H9 (cell line): Measurements from ENCODE around the gene SH2D1B. TPM values are rescaled to one million over a fixed set of nuclear protein-coding genes. Genes with fewer than 3 reads are reported as not detected.
"Not testable (repeated sequence)": the region's sequence is repeated elsewhere in the genome, so short reads cannot be mapped to it uniquely, and the experiment has no call there.

Source experiments
- DNase-seq: peaks from one replicate; pipeline ENCODE4 v3.0.0-alpha.2; 2017
- H2AFZ ChIP-seq: one replicate; pipeline ENCODE4 v1.6.1; 2013; ENCODE audit warnings: mild to moderate bottlenecking, low read length, control low read depth, moderate library complexity
- H2AK5ac ChIP-seq: 2 replicates; pipeline ENCODE4 v1.6.1; 2013; ENCODE audit warnings: low read length, control low read depth, mixed read lengths; ENCODE audit not compliant: insufficient read length
- H2BK120ac ChIP-seq: one replicate; pipeline ENCODE4 v1.6.1; 2013; ENCODE audit warnings: low read depth, mild to moderate bottlenecking, low read length, control low read depth, inconsistent platforms; ENCODE audit not compliant: poor library complexity, severe bottlenecking
- H2BK12ac ChIP-seq: 2 replicates; pipeline ENCODE4 v1.6.1; 2013; ENCODE audit warnings: low read length, control low read depth, mixed read lengths, low read depth; ENCODE audit not compliant: insufficient read length
- H2BK15ac ChIP-seq: 2 replicates; pipeline ENCODE4 v1.6.1; 2013; ENCODE audit warnings: low read depth, low read length, control low read depth
- H2BK20ac ChIP-seq: one replicate; pipeline ENCODE4 v1.6.1; 2013; ENCODE audit warnings: low read depth, mild to moderate bottlenecking, low read length, control low read depth, inconsistent platforms; ENCODE audit not compliant: poor library complexity, severe bottlenecking
- H2BK5ac ChIP-seq: 2 replicates; pipeline ENCODE4 v1.6.1; 2013; ENCODE audit warnings: low read length, control low read depth, mixed read lengths; ENCODE audit not compliant: insufficient read length
- H3K14ac ChIP-seq: 2 replicates; pipeline ENCODE4 v1.6.1; 2013; ENCODE audit warnings: low read length, control low read depth; ENCODE audit not compliant: insufficient read depth
- H3K18ac ChIP-seq: 2 replicates; pipeline ENCODE4 v1.6.1; 2013; ENCODE audit warnings: low read depth, mild to moderate bottlenecking, mixed read lengths, low read length, control low read depth; ENCODE audit not compliant: insufficient read length
- H3K23ac ChIP-seq: 2 replicates; pipeline ENCODE4 v1.6.1; 2013; ENCODE audit warnings: low read length, control low read depth, mixed read lengths, low read depth; ENCODE audit not compliant: insufficient read length
- H3K23me2 ChIP-seq: 2 replicates; pipeline ENCODE4 v1.6.1; 2013; ENCODE audit warnings: low read depth, mild to moderate bottlenecking, mixed read lengths, low read length, control low read depth; ENCODE audit not compliant: insufficient read length, poor library complexity, severe bottlenecking
- H3K27ac ChIP-seq: 2 replicates; pipeline ENCODE4 v1.5.1; 2013; ENCODE audit warnings: low read length, control low read depth, mixed read lengths, low read depth; ENCODE audit not compliant: insufficient read length
- H3K27me3 ChIP-seq: 2 replicates; pipeline ENCODE4 v1.6.1; 2013; ENCODE audit warnings: low read length, control low read depth, inconsistent platforms; ENCODE audit not compliant: insufficient read depth
- H3K4ac ChIP-seq: 2 replicates; pipeline ENCODE4 v1.6.1; 2013; ENCODE audit warnings: low read depth, mild to moderate bottlenecking, control low read depth, inconsistent platforms, low read length, moderate library complexity
- H3K4me1 ChIP-seq: 2 replicates; pipeline ENCODE4 v1.6.1; 2013; ENCODE audit warnings: low read length, control low read depth, inconsistent platforms; ENCODE audit not compliant: insufficient read depth
- H3K4me2 ChIP-seq: 2 replicates; pipeline ENCODE4 v1.6.1; 2013; ENCODE audit warnings: low read length, control low read depth, mixed read lengths; ENCODE audit not compliant: insufficient read length, insufficient read depth
- H3K56ac ChIP-seq: 2 replicates; pipeline ENCODE4 v1.6.1; 2013; ENCODE audit warnings: low read depth, mild to moderate bottlenecking, mixed read lengths, low read length, control low read depth; ENCODE audit not compliant: insufficient read length
- H3K79me1 ChIP-seq: 2 replicates; pipeline ENCODE4 v1.6.1; 2013; ENCODE audit warnings: low read depth, mild to moderate bottlenecking, moderate library complexity, low read length, control low read depth, inconsistent platforms; ENCODE audit not compliant: insufficient read depth, poor library complexity, severe bottlenecking
- H3K79me2 ChIP-seq: 2 replicates; pipeline ENCODE4 v1.6.1; 2013; ENCODE audit warnings: low read length, control low read depth, inconsistent platforms; ENCODE audit not compliant: insufficient read depth
- H3K9ac ChIP-seq: 2 replicates; pipeline ENCODE4 v1.6.1; 2013; ENCODE audit warnings: low read length, control low read depth, mixed read lengths; ENCODE audit not compliant: insufficient read length; ENCODE audit errors: extremely low read depth
- H3K9me3 ChIP-seq: one replicate; pipeline ENCODE4 v1.6.1; 2013; ENCODE audit warnings: low read depth, low read length, inconsistent platforms; ENCODE audit not compliant: control insufficient read depth
- H3T11ph ChIP-seq: one replicate; pipeline ENCODE4 v1.6.1; 2013; ENCODE audit warnings: mild to moderate bottlenecking, low read length, control low read depth, inconsistent platforms
- H4K20me1 ChIP-seq: one replicate; pipeline ENCODE4 v1.6.1; 2013; ENCODE audit not compliant: control insufficient read depth, insufficient read length, insufficient read depth
- H4K5ac ChIP-seq: 2 replicates; pipeline ENCODE4 v1.6.1; 2013; ENCODE audit warnings: low read depth, mild to moderate bottlenecking, mixed read lengths, low read length, control low read depth; ENCODE audit not compliant: insufficient read length
- H4K8ac ChIP-seq: replicated peaks from 2 replicates; pipeline ENCODE4 v1.6.1; 2013; ENCODE audit warnings: low read length, control low read depth, mixed read lengths, low read depth; ENCODE audit not compliant: insufficient read length
- H4K91ac ChIP-seq: 2 replicates; pipeline ENCODE4 v1.6.1; 2013; ENCODE audit warnings: low read depth, mild to moderate bottlenecking, moderate library complexity, mixed read lengths, low read length, control low read depth; ENCODE audit not compliant: insufficient read length
- H3K27ac Mint-ChIP-seq, 3 experiments: 2 replicates in 2 of 3; 3 replicates in 1 of 3; pipeline ENCODE4 v1.8.0; 2020 to 2021; ENCODE audit warnings: mixed read lengths in 3 of 3, mild to moderate bottlenecking in 1 of 3, moderate library complexity in 1 of 3
- H3K27me3 Mint-ChIP-seq: 2 replicates; pipeline ENCODE4 v1.8.0; 2021; ENCODE audit warnings: low read depth, mild to moderate bottlenecking, moderate library complexity, mixed read lengths
- H3K36me3 Mint-ChIP-seq, 3 experiments: 2 replicates in 2 of 3; 3 replicates in 1 of 3; pipeline ENCODE4 v1.8.0; 2020 to 2021; ENCODE audit warnings: low read depth in 3 of 3, mixed read lengths in 3 of 3; ENCODE audit not compliant: insufficient read depth in 1 of 3
- H3K4me1 Mint-ChIP-seq, 2 experiments: 2 replicates each; pipeline ENCODE4 v1.8.0; 2020; ENCODE audit warnings: mixed read lengths in 2 of 2
- H3K4me3 Mint-ChIP-seq, 2 experiments: 2 replicates in 1 of 2; 3 replicates in 1 of 2; pipeline ENCODE4 v1.8.0; 2020 to 2021; ENCODE audit warnings: mild to moderate bottlenecking in 2 of 2, mixed read lengths in 2 of 2, moderate library complexity in 1 of 2
- H3K9me3 Mint-ChIP-seq, 2 experiments: 2 replicates in 1 of 2; 3 replicates in 1 of 2; pipeline ENCODE4 v1.8.0; 2020; ENCODE audit warnings: mild to moderate bottlenecking in 2 of 2, mixed read lengths in 2 of 2, moderate library complexity in 1 of 2
- CTCF ChIP-seq: fragments of 200-600 bp; sonication (generic); conservative IDR thresholded peaks from 3 replicates; pipeline ENCODE4 v1.8.0; 2021; ENCODE audit warnings: antibody characterized with exemption, mild to moderate bottlenecking
- WGBS: extraction: QIAGEN DNeasy Blood & Tissue Kit; methylation state at CpG from one replicate; pipeline ENCODE4 v1.1.7; 2013; ENCODE audit warnings: missing lambda C conversion rate, low lambda C conversion rate, mixed read lengths; ENCODE audit not compliant: insufficient read length; ENCODE audit errors: extremely low coverage; 5-methylcytosine and 5-hydroxymethylcytosine counted together
- total RNA-seq: library from RNA; stranded (reverse); gene quantifications from 2 replicates; pipeline ENCODE4 v1.2.1, GENCODE V29; 2021

The SH2D1B gene
- total RNA-seq, 1 experiment from 2014 or later = not detected

- H4K5ac ChIP-seq = no peak overlapping the region
- H3K27ac Mint-ChIP-seq = no peak overlapping the region
- H2BK120ac ChIP-seq = no peak overlapping the region
- H3K4me2 ChIP-seq = no peak overlapping the region
- no peak overlapping the region for H3K4ac ChIP-seq
- H4K8ac ChIP-seq = no peak overlapping the region
- no peak overlapping the region for H3K27ac ChIP-seq
- H3K9me3 ChIP-seq = no peaks in the 10 kb centered on the region
- no peaks in the 10 kb centered on the region for H3K79me1 ChIP-seq
- no peak overlapping the region for H4K91ac ChIP-seq
- no peak overlapping the region for H2BK12ac ChIP-seq
- H3K56ac ChIP-seq = no peak overlapping the region
- H2BK20ac ChIP-seq = no peak overlapping the region
- DNase-seq = no peak
- no peaks in the 10 kb centered on the region for H4K20me1 ChIP-seq
- no peak overlapping the region for H3K9ac ChIP-seq
- H3T11ph ChIP-seq = no peak overlapping the region
- no peak overlapping the region for H3K23ac ChIP-seq
- no peak overlapping the region for H3K14ac ChIP-seq
- peaks cover 3 to 6% of the 10 kb centered on the region in 2 experiments; a peak in 3 of 4 replicates for H3K4me1 Mint-ChIP-seq
- H3K23me2 ChIP-seq = no peaks in the 10 kb centered on the region
- H3K27me3 Mint-ChIP-seq = peaks cover 10% of the 10 kb centered on the region
- H3K9me3 Mint-ChIP-seq = peaks cover 0 to under 1% of the 10 kb centered on the region in 2 experiments; a peak in 3 of 5 replicates
- no peaks in the 10 kb centered on the region for H3K36me3 Mint-ChIP-seq
- no peak overlapping the region for H2BK15ac ChIP-seq
- no peaks in the 10 kb centered on the region for H3K27me3 ChIP-seq
- no peak for TF ChIP-seq CTCF
- H2AFZ ChIP-seq = no peak overlapping the region
- no peak overlapping the region for H3K18ac ChIP-seq
- no peaks in the 10 kb centered on the region for H3K4me1 ChIP-seq
- no peak overlapping the region for H3K4me3 Mint-ChIP-seq
- H2AK5ac ChIP-seq = no peak overlapping the region
- no peaks in the 10 kb centered on the region for H3K79me2 ChIP-seq
- no peak overlapping the region for H2BK5ac ChIP-seq
Measured at GRCh38 chr1:162444903-162445302, 33.0 kb upstream of the SH2D1B start.

- not testable (repeated sequence) for H3K56ac ChIP-seq, H2BK120ac ChIP-seq, H3K4me1 ChIP-seq, H3K79me1 ChIP-seq, H3K27ac Mint-ChIP-seq, H2AFZ ChIP-seq, H2AK5ac ChIP-seq, H3K36me3 Mint-ChIP-seq, H3K23me2 ChIP-seq, H3K14ac ChIP-seq, H3K79me2 ChIP-seq, H4K91ac ChIP-seq, DNase-seq, H3K9me3 Mint-ChIP-seq, H3K9me3 ChIP-seq, H3K4ac ChIP-seq, H2BK20ac ChIP-seq, H3K4me1 Mint-ChIP-seq, H2BK15ac ChIP-seq, H3K4me2 ChIP-seq, H3K9ac ChIP-seq, H2BK5ac ChIP-seq, H3K18ac ChIP-seq, H4K8ac ChIP-seq, H3K27me3 ChIP-seq, H2BK12ac ChIP-seq, H3K27me3 Mint-ChIP-seq, H3K4me3 Mint-ChIP-seq, H3T11ph ChIP-seq, H3K23ac ChIP-seq, H4K5ac ChIP-seq, H3K27ac ChIP-seq, H4K20me1 ChIP-seq
- WGBS = no CpG with 5 or more reads among the region's 47 CpGs
Measured at GRCh38 chr1:162432977-162433713, 21.2 kb upstream of the SH2D1B start.
